ENCODE measurements around the gene SCARB2. TPM values are rescaled to one million over a fixed set of nuclear protein-coding genes. Genes with fewer than 3 reads are reported as not detected.
A peak's percentile ranks its signal among the peaks of the same experiment; 100 is the strongest.

Gene SCARB2
- total and polyA plus RNA-seq, 2 experiments from 2014 or later = 17.7 to 41.0 TPM

DNA sequence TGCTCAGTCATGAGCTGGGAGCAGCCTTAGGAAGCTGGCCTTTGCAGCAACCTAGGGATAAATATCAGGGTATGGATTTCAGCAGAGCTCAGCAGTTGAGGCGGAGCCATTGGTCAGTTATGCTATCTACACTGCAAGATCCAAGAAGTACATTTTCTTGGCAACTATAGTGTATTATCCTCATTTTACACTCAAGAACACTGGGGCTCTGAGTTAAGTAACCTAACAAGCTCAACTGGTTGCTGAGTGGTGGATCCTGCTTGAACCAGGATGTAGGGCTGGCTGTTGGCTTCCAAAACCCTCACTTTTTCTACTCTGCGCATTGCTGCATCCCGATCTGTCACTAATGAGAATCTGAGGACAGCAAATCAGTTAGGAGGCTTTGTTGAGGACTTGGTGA lies 1.5 kb upstream of the SCARB2 start:
- H3K79me2 ChIP-seq (replicated peaks; ENCODE audit: insufficient read depth) = peaks cover 26% of the 10 kb centered on the region
- no peak for TF ChIP-seq STAT1 (IDR thresholded peaks at IDR 0.05; ENCODE audit: unreplicated experiment)
- TF ChIP-seq POLR2AphosphoS5 (IDR thresholded peaks at IDR 0.05; ENCODE audit: low read depth) = no peak
- TF ChIP-seq, protein P1, sequence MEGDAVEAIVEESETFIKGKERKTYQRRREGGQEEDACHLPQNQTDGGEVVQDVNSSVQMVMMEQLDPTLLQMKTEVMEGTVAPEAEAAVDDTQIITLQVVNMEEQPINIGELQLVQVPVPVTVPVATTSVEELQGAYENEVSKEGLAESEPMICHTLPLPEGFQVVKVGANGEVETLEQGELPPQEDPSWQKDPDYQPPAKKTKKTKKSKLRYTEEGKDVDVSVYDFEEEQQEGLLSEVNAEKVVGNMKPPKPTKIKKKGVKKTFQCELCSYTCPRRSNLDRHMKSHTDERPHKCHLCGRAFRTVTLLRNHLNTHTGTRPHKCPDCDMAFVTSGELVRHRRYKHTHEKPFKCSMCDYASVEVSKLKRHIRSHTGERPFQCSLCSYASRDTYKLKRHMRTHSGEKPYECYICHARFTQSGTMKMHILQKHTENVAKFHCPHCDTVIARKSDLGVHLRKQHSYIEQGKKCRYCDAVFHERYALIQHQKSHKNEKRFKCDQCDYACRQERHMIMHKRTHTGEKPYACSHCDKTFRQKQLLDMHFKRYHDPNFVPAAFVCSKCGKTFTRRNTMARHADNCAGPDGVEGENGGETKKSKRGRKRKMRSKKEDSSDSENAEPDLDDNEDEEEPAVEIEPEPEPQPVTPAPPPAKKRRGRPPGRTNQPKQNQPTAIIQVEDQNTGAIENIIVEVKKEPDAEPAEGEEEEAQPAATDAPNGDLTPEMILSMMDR (conservative IDR thresholded peaks at IDR 0.05; ENCODE audit: low read depth in 2 of 2) = no peak
- TF ChIP-seq, protein P2, sequence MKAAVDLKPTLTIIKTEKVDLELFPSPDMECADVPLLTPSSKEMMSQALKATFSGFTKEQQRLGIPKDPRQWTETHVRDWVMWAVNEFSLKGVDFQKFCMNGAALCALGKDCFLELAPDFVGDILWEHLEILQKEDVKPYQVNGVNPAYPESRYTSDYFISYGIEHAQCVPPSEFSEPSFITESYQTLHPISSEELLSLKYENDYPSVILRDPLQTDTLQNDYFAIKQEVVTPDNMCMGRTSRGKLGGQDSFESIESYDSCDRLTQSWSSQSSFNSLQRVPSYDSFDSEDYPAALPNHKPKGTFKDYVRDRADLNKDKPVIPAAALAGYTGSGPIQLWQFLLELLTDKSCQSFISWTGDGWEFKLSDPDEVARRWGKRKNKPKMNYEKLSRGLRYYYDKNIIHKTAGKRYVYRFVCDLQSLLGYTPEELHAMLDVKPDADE (IDR thresholded peaks at IDR 0.05) = no peak
- TF ChIP-seq NANOG (IDR thresholded peaks at IDR 0.05; ENCODE audit: borderline replicate concordance) = no peak
- TF ChIP-seq ZNF331 (CRISPR knock-in tag; IDR thresholded peaks at IDR 0.05; ENCODE audit: low read depth) = no peak
- TF ChIP-seq, protein P3, sequence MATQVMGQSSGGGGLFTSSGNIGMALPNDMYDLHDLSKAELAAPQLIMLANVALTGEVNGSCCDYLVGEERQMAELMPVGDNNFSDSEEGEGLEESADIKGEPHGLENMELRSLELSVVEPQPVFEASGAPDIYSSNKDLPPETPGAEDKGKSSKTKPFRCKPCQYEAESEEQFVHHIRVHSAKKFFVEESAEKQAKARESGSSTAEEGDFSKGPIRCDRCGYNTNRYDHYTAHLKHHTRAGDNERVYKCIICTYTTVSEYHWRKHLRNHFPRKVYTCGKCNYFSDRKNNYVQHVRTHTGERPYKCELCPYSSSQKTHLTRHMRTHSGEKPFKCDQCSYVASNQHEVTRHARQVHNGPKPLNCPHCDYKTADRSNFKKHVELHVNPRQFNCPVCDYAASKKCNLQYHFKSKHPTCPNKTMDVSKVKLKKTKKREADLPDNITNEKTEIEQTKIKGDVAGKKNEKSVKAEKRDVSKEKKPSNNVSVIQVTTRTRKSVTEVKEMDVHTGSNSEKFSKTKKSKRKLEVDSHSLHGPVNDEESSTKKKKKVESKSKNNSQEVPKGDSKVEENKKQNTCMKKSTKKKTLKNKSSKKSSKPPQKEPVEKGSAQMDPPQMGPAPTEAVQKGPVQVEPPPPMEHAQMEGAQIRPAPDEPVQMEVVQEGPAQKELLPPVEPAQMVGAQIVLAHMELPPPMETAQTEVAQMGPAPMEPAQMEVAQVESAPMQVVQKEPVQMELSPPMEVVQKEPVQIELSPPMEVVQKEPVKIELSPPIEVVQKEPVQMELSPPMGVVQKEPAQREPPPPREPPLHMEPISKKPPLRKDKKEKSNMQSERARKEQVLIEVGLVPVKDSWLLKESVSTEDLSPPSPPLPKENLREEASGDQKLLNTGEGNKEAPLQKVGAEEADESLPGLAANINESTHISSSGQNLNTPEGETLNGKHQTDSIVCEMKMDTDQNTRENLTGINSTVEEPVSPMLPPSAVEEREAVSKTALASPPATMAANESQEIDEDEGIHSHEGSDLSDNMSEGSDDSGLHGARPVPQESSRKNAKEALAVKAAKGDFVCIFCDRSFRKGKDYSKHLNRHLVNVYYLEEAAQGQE (IDR thresholded peaks at IDR 0.05; ENCODE audit: unreplicated experiment) = no peak
- TF ChIP-seq, protein P4, sequence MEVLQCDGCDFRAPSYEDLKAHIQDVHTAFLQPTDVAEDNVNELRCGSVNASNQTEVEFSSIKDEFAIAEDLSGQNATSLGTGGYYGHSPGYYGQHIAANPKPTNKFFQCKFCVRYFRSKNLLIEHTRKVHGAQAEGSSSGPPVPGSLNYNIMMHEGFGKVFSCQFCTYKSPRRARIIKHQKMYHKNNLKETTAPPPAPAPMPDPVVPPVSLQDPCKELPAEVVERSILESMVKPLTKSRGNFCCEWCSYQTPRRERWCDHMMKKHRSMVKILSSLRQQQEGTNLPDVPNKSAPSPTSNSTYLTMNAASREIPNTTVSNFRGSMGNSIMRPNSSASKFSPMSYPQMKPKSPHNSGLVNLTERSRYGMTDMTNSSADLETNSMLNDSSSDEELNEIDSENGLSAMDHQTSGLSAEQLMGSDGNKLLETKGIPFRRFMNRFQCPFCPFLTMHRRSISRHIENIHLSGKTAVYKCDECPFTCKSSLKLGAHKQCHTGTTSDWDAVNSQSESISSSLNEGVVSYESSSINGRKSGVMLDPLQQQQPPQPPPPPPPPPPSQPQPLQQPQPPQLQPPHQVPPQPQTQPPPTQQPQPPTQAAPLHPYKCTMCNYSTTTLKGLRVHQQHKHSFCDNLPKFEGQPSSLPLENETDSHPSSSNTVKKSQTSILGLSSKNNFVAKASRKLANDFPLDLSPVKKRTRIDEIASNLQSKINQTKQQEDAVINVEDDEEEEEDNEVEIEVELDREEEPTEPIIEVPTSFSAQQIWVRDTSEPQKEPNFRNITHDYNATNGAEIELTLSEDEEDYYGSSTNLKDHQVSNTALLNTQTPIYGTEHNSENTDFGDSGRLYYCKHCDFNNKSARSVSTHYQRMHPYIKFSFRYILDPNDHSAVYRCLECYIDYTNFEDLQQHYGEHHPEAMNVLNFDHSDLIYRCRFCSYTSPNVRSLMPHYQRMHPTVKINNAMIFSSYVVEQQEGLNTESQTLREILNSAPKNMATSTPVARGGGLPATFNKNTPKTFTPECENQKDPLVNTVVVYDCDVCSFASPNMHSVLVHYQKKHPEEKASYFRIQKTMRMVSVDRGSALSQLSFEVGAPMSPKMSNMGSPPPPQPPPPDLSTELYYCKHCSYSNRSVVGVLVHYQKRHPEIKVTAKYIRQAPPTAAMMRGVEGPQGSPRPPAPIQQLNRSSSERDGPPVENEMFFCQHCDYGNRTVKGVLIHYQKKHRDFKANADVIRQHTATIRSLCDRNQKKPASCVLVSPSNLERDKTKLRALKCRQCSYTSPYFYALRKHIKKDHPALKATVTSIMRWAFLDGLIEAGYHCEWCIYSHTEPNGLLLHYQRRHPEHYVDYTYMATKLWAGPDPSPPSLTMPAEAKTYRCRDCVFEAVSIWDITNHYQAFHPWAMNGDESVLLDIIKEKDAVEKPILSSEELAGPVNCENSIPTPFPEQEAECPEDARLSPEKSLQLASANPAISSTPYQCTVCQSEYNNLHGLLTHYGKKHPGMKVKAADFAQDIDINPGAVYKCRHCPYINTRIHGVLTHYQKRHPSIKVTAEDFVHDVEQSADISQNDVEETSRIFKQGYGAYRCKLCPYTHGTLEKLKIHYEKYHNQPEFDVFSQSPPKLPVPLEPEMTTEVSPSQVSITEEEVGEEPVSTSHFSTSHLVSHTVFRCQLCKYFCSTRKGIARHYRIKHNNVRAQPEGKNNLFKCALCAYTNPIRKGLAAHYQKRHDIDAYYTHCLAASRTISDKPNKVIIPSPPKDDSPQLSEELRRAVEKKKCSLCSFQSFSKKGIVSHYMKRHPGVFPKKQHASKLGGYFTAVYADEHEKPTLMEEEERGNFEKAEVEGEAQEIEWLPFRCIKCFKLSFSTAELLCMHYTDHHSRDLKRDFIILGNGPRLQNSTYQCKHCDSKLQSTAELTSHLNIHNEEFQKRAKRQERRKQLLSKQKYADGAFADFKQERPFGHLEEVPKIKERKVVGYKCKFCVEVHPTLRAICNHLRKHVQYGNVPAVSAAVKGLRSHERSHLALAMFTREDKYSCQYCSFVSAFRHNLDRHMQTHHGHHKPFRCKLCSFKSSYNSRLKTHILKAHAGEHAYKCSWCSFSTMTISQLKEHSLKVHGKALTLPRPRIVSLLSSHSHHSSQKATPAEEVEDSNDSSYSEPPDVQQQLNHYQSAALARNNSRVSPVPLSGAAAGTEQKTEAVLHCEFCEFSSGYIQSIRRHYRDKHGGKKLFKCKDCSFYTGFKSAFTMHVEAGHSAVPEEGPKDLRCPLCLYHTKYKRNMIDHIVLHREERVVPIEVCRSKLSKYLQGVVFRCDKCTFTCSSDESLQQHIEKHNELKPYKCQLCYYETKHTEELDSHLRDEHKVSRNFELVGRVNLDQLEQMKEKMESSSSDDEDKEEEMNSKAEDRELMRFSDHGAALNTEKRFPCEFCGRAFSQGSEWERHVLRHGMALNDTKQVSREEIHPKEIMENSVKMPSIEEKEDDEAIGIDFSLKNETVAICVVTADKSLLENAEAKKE (CRISPR knock-in tag; IDR thresholded peaks at IDR 0.05) = no peak
- no peak for TF ChIP-seq EZH2 (IDR thresholded peaks at IDR 0.05; ENCODE audit: low read depth, unreplicated experiment)
- no peak for TF ChIP-seq JUNB (IDR thresholded peaks at IDR 0.05; ENCODE audit: unreplicated experiment)
- no peak for TF ChIP-seq CREB1 (CRISPR knock-in tag; IDR thresholded peaks at IDR 0.05; ENCODE audit: low read depth)
- no peak for TF ChIP-seq EZH2phosphoT487 (IDR thresholded peaks at IDR 0.05; ENCODE audit: unreplicated experiment)
- Mint-ChIP-seq H3K4me1 (peaks cover 47% of the 10 kb centered on the region), H3K27me3 (ENCODE audit: insufficient read depth, low read depth, poor library complexity) (peaks cover 7% of the 10 kb centered on the region), H3K27ac (no peak overlapping the region), H3K36me3 (ENCODE audit: low read depth) (no peaks in the 10 kb centered on the region; the same call in 2 of the 3 replicates), H3K4me3 (no peak overlapping the region; the same call in 2 of the 3 replicates), H3K9me3 (no peaks in the 10 kb centered on the region)
- ATAC-seq = no peak
- H3K36me3 ChIP-seq (ENCODE audit: insufficient read depth) = no peaks in the 10 kb centered on the region
- no peaks in the 10 kb centered on the region; the same call in 1 of the 2 replicates for H4K20me1 ChIP-seq (replicated peaks; ENCODE audit: insufficient read depth)
- H3K27ac ChIP-seq (ENCODE audit: low read depth) = no peak overlapping the region
- H2AFZ ChIP-seq = no peak overlapping the region
- no peak overlapping the region for H3K4me3 ChIP-seq
- DNase-seq (ENCODE audit: low spot score) = no peak
- H3K9me2 ChIP-seq (ENCODE audit: insufficient read depth) = no peaks in the 10 kb centered on the region
- H3F3A ChIP-seq (replicated peaks; ENCODE audit: low read depth) = peaks cover 21% of the 10 kb centered on the region
- peaks cover 31% of the 10 kb centered on the region for H3K4me1 ChIP-seq (ENCODE audit: insufficient read depth)
- H3K4me2 ChIP-seq = peak overlapping the region; percentile 88; the same call in 1 of the 2 replicates
- no peaks in the 10 kb centered on the region for H3K27me3 ChIP-seq (ENCODE audit: insufficient read depth)
